HG03432 (cell line): ENCODE measurements around the gene GPALPP1.
"Not testable (repeated sequence)": the region's sequence is repeated elsewhere in the genome, so short reads cannot be mapped to it uniquely, and the experiment has no call there.

ENCODE experiments used
- ATAC-seq: cut with Tn5 transposase; IDR thresholded peaks from one replicate; pipeline ENCODE4 v1.9.1; 2021; ENCODE audit warnings: mild to moderate bottlenecking, moderate library complexity; ENCODE audit not compliant: unreplicated experiment

GPALPP1 gene

GRCh38 chr13:44989071-44989889 lies at the start of gene GPALPP1, which contains the start of gene NUFIP1:
GPALPP1 (plus strand) TSS chr13:44989538; CDS start chr13:44989655, 117 bp downstream.
NUFIP1 (minus strand) TSS chr13:44989471; CDS start chr13:44989436, 35 bp downstream.
- ATAC-seq = peak; percentile 98

- ATAC-seq = not testable (repeated sequence)
Measured at GRCh38 chr13:44943411-44943810, 45.9 kb upstream of the GPALPP1 start.

GRCh38 chr13:44951184-44951583 lies 38.2 kb upstream of the GPALPP1 start:
- no peak for ATAC-seq

- no peak for ATAC-seq
Measured at GRCh38 chr13:44952671-44953070, 36.7 kb upstream of the GPALPP1 start.

GRCh38 chr13:44954224-44954623 lies 35.1 kb upstream of the GPALPP1 start:
- ATAC-seq = no peak

GRCh38 chr13:44955406-44955805 lies 33.9 kb upstream of the GPALPP1 start:
- ATAC-seq = no peak

GRCh38 chr13:44961997-44962396 lies 27.3 kb upstream of the GPALPP1 start:
- no peak for ATAC-seq

GRCh38 chr13:44967704-44968433 lies 21.5 kb upstream of the GPALPP1 start:
- ATAC-seq = no peak

- ATAC-seq = no peak
Measured at GRCh38 chr13:44968434-44968815, 20.9 kb upstream of the GPALPP1 start.

GRCh38 chr13:44969551-44970484 lies 19.5 kb upstream of the GPALPP1 start:
- no peak for ATAC-seq

GRCh38 chr13:44971656-44972595 lies 17.4 kb upstream of the GPALPP1 start:
- peak; percentile 50 for ATAC-seq

GRCh38 chr13:44972956-44973581 lies 16.3 kb upstream of the GPALPP1 start:
- no peak for ATAC-seq

GRCh38 chr13:44974056-44974793 lies 15.1 kb upstream of the GPALPP1 start:
- peak; percentile 51 for ATAC-seq

- no peak for ATAC-seq
Measured at GRCh38 chr13:44976196-44976595, 13.1 kb upstream of the GPALPP1 start.

- no peak for ATAC-seq
Measured at GRCh38 chr13:44976949-44977583, 12.3 kb upstream of the GPALPP1 start.

GRCh38 chr13:44978328-44978727 lies 11.0 kb upstream of the GPALPP1 start:
- no peak for ATAC-seq

GRCh38 chr13:44989941-44990340 lies 603 bp downstream of the GPALPP1 start:
- peak; percentile 2 for ATAC-seq

GRCh38 chr13:45003417-45003816 lies 14.1 kb downstream of the GPALPP1 start:
- ATAC-seq = no peak
